GM12801 (cell line): ENCODE results near the gene WDR17.

Experiments
- CTCF ChIP-seq: IDR thresholded peaks from one replicate; pipeline ENCODE4 v1.5.1; 2011; ENCODE audit warnings: control low read depth; ENCODE audit not compliant: insufficient read length; ENCODE audit errors: extremely low read depth

WDR17 gene

GRCh38 chr4:176052744-176053143, 12.9 kb upstream of the WDR17 start:
- TF ChIP-seq CTCF: no peak

- TF ChIP-seq CTCF: no peak
These were observed 11.9 kb upstream of the WDR17 start for GRCh38 chr4:176053785-176054184.

GRCh38 chr4:176054942-176055341, 10.7 kb upstream of the WDR17 start:
- no peak for TF ChIP-seq CTCF

GRCh38 chr4:176063718-176064117, 1.9 kb upstream of the WDR17 start:
- TF ChIP-seq CTCF: no peak

- TF ChIP-seq CTCF: no peak
These were observed 1.1 kb upstream of the WDR17 start for GRCh38 chr4:176064539-176064938.

- no peak for TF ChIP-seq CTCF
These were observed 1.1 kb downstream of the WDR17 start for GRCh38 chr4:176066757-176067156.

- TF ChIP-seq CTCF: no peak
These were observed 11.9 kb downstream of the WDR17 start for GRCh38 chr4:176077561-176077960.

- no peak for TF ChIP-seq CTCF
These were observed 19.1 kb downstream of the WDR17 start for GRCh38 chr4:176084769-176085168.
